ENCODE results near the gene ZNF428. TPM values are rescaled to one million over a fixed set of nuclear protein-coding genes. Genes with fewer than 3 reads are reported as not detected.
"Not testable (repeated sequence)": the region's sequence is repeated elsewhere in the genome, so short reads cannot be mapped to it uniquely, and the experiment has no call there.

ZNF428 gene
- total RNA-seq, 4 donors from 2014 or later: 15.4 to 26.7 (median 20.0) TPM

DNA sequence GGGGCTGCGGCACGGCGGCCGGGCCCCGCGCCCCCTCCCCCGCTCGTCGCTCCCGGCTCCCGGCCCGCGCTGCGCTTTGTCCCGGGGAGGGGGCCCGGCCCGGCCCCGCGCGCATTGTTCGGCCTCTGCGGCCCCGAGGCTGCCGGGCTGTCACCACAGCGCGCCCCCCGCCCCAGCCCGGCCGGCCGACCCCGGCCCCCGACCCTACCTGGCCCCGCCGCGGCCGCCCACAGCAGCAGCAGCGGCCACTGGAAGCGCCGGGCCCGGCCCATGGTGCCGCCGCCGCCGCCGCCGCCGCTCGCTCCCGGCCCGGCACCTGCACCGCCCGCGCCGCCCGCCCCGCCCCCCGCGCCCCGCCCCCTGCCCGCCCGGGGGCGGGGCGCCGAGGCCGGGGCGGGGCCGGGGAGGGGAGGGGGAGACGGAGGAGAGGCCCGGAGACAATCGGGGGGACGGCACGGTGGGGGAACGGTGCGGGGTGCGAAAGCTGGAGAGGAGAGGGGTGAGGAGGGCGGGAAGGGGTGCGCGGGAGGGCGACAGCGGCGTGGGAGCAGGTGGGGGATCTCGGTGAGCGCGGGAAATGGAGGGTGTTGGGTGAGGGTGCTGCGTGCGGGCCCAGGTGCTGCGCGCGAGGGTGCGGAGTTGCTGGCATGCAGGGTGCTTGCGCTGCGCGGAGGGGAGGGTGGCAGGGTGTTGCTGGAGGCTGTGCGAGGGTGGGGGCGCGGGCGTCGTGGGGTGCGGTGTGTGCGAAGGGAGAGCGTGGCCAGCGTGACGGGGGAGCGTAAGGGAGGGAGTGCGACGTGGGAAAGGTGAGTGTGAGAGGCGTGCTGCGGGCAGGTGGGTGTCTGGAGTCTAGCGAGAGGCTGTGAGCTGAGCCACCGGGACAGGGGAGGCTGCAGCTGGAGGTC, 20.3 kb upstream of the ZNF428 start, which contains the start of gene CADM4:
Gene CADM4, minus strand, starts transcription at position 332 of the 905 bp plus-strand sequence. Its CDS starts 60 bp downstream, at position 272.
- H3K27ac ChIP-seq: no peak within 1 kb of the TSS

DNA sequence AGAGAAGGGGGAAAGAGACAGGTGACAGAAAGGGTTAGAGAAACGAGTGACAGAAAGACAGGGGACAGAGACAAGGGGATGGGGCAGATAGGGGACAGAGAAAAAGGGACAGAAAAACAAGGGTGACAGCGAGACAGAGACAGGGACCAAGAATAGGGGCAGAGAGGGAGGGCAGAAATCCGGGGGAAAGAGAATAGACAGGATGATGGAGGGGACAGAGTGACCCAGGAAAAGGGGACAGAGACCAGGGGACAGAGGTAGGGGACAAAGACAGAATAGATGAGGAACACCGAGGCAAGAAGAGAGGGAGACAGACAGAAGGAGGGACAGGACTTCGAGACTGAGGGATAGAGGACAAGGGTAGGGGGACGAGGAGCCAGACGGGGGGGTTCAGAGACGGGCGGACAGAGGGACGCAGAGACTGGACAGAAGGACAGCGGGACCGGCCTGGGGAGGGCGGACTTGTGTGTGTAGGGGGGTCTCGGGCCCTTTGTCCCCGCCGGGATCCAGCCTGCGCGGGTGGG, 19.6 kb upstream of the ZNF428 start:
- H3K27ac ChIP-seq: no peak overlapping the region

More for the DNA sequence above, 20.3 kb upstream of the ZNF428 start, which contains the start of gene CADM4:
- intact Hi-C loops (cut with DNase I; ENCODE audit: low total_unique reads) (loop anchor here (2.0 kb wide), 1 partner anchor 19 kb away; no protein-coding TSS in a partner anchor), in situ Hi-C loops (cut with MboI; ENCODE audit: low sequenced_read_pairs in 4 of 4) (no loop called here)
- no peak for DNase-seq
- Histone ChIP-seq H3K36me3 (no peaks in the 10 kb centered on the region), H3K4me1 (peaks cover 0 to 9% of the 10 kb centered on the region in 2 donors), H3K27me3 (peaks cover 0 to 12% (median 4%) of the 10 kb centered on the region in 3 donors), H3K4me3 (peak within 1 kb of the TSS; percentile 65 to 75 (median 68)), H3K9me3 (no peaks in the 10 kb centered on the region)
- TF ChIP-seq, protein P1, sequence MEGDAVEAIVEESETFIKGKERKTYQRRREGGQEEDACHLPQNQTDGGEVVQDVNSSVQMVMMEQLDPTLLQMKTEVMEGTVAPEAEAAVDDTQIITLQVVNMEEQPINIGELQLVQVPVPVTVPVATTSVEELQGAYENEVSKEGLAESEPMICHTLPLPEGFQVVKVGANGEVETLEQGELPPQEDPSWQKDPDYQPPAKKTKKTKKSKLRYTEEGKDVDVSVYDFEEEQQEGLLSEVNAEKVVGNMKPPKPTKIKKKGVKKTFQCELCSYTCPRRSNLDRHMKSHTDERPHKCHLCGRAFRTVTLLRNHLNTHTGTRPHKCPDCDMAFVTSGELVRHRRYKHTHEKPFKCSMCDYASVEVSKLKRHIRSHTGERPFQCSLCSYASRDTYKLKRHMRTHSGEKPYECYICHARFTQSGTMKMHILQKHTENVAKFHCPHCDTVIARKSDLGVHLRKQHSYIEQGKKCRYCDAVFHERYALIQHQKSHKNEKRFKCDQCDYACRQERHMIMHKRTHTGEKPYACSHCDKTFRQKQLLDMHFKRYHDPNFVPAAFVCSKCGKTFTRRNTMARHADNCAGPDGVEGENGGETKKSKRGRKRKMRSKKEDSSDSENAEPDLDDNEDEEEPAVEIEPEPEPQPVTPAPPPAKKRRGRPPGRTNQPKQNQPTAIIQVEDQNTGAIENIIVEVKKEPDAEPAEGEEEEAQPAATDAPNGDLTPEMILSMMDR (IDR thresholded peaks at IDR 0.05 in 4 of 5, conservative IDR thresholded peaks at IDR 0.05 in 1 of 5): no peak
- TF ChIP-seq POLR2A (IDR thresholded peaks at IDR 0.05): no peak
- ATAC-seq: peak; percentile 79 to 87

DNA sequence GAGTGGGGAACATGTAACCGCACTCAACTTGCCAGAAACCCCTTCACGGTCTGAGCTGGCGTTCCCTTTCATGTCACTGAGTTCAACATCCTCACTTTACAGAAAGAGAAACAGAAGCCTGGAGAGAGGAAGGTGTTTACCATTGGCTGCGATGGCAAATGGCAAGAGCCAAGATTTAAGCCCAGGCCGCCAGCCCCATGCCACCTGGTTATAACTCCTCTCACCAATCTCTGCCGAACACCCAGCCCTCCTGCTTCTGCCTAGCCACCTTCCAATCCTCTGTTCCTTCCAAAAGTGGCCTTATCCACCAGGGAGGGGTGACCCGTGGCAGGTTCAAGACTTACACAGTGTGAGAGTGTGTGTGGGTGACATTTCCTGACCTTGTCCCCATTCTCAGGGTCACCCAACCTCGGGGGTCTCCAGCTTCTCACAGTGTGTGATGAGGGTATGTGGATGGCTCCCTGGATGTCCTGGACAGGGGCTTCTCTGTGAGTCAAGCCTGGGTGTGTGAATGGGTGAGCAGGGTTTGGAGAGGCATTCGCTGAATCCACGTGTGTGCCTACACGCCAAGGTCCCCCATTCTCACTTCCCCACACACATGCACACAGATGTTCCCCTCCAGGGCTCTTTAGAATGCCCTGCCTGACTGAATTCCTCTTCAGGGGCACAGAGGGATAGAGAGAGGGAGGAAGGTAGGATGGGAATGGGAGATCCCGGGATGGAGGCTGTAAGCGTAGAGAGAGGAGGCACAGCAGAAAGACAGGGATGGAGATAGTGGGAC, 19.0 kb upstream of the ZNF428 start:
- H3K4me1 ChIP-seq: peaks cover 0 to 9% of the 10 kb centered on the region in 2 donors
- no peaks in the 10 kb centered on the region for H3K36me3 ChIP-seq
- TF ChIP-seq, protein P1 (IDR thresholded peaks at IDR 0.05 in 4 of 5, conservative IDR thresholded peaks at IDR 0.05 in 1 of 5): no peak
- in situ Hi-C loops (cut with MboI; ENCODE audit: low sequenced_read_pairs in 4 of 4) (no loop called here), intact Hi-C loops (cut with DNase I; ENCODE audit: low total_unique reads) (loop anchor here (2.0 kb wide), 1 partner anchor 18 kb away; no protein-coding TSS in a partner anchor)
- ATAC-seq: no peak
- H3K4me3 ChIP-seq: peak overlapping the region in 1 of 4 donors; percentile 56
- no peak for DNase-seq
- no peaks in the 10 kb centered on the region for H3K9me3 ChIP-seq
- no peak overlapping the region for H3K27ac ChIP-seq
- peaks cover 0 to 12% (median 4%) of the 10 kb centered on the region in 3 donors for H3K27me3 ChIP-seq

More for the DNA sequence above, 19.6 kb upstream of the ZNF428 start:
- H3K36me3 ChIP-seq: no peaks in the 10 kb centered on the region
- H3K4me3 ChIP-seq: peak overlapping the region; percentile 36 to 75 (median 49)
- H3K27me3 ChIP-seq: peaks cover 0 to 12% (median 4%) of the 10 kb centered on the region in 3 donors
- intact Hi-C loops (cut with DNase I; ENCODE audit: low total_unique reads) (loop anchor here (2.0 kb wide), 1 partner anchor 18 kb away; no protein-coding TSS in a partner anchor), in situ Hi-C loops (cut with MboI; ENCODE audit: low sequenced_read_pairs in 4 of 4) (no loop called here)
- H3K4me1 ChIP-seq: peaks cover 0 to 9% of the 10 kb centered on the region in 2 donors
- H3K9me3 ChIP-seq: no peaks in the 10 kb centered on the region
- no peak for TF ChIP-seq POLR2A (IDR thresholded peaks at IDR 0.05)
- TF ChIP-seq, protein P1 (IDR thresholded peaks at IDR 0.05 in 4 of 5, conservative IDR thresholded peaks at IDR 0.05 in 1 of 5): no peak
- ATAC-seq (peak in 1 of 2 donors; percentile 21), DNase-seq (no peak)

DNA sequence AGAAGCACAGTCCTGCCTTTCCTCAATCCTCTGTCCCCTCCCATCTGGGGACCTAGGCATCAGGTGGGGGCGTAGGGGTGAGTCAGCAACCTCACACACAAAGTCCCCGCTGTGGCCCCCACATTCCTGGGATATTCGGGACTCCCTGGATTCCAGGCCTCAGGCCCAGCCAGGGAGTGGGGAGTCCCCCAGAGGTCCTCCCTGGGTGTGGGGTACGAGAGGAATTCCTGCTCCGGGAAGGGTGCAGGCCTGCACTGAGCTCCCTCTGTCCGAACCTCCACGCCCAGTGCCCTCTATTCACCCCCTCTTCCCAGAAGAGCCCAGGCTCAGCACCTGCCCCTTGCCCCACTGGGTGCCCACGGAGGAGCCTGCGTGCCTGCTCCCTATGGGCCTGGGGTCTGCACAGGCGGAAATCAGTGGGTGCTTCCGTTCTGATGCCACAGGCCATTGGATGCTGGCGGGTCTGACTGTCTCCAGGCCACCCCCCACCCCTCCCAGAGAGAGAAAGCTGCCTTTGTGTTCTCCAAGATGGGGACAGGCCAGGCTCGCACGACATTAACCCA, 16.8 kb upstream of the ZNF428 start:
- H3K9me3 ChIP-seq: no peaks in the 10 kb centered on the region
- ATAC-seq (no peak), DNase-seq (no peak)
- H3K4me3 ChIP-seq: no peak overlapping the region
- H3K4me1 ChIP-seq: peaks cover 0 to 9% of the 10 kb centered on the region in 2 donors
- TF ChIP-seq, protein P1 (IDR thresholded peaks at IDR 0.05 in 4 of 5, conservative IDR thresholded peaks at IDR 0.05 in 1 of 5): no peak
- TF ChIP-seq POLR2A (IDR thresholded peaks at IDR 0.05): no peak
- in situ Hi-C loops (cut with MboI; ENCODE audit: low sequenced_read_pairs in 4 of 4): no loop called here
- intact Hi-C loops (cut with DNase I; ENCODE audit: low total_unique reads): no loop called here
- no peak overlapping the region for H3K27ac ChIP-seq
- peaks cover 0 to 12% (median 4%) of the 10 kb centered on the region in 3 donors for H3K27me3 ChIP-seq
- H3K36me3 ChIP-seq: no peaks in the 10 kb centered on the region

DNA sequence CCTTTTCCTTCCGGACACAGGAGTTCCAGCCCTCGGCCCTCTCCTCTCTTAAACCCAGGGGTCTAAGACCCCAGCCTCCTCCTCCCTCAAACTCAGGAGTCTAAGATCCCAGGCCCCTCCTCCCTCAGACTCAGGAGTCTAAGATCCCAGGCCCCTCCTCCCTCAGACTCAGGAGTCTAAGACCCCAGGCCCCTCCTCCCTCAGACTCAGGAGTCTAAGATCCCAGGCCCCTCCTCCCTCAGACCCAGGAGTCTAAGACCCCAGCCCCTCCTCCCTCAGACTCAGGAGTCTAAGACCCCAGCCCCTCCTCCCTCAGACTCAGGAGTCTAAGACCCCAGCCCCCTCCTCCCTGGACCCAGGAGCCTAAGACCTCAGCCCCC, 16.1 kb upstream of the ZNF428 start:
- H3K4me3 ChIP-seq; in situ Hi-C loops (cut with MboI; ENCODE audit: low sequenced_read_pairs in 4 of 4); intact Hi-C loops (cut with DNase I; ENCODE audit: low total_unique reads); H3K9me3 ChIP-seq; ATAC-seq; H3K27ac ChIP-seq; DNase-seq; H3K4me1 ChIP-seq; H3K27me3 ChIP-seq; H3K36me3 ChIP-seq: not testable (repeated sequence)

Data from gastrocnemius medialis (tissue), 4 donors.